Measurements from ENCODE around the gene LHX2. TPM values are rescaled to one million over a fixed set of nuclear protein-coding genes. Genes with fewer than 3 reads are reported as not detected.
A peak's percentile ranks its signal among the peaks of the same experiment; 100 is the strongest.

LHX2 gene
- total and polyA plus RNA-seq, 8 donors: 0.18 TPM; not detected in 7

- Histone ChIP-seq H3K27me3 (peaks cover 40 to 98% (median 95%) of the 10 kb centered on the region in 3 donors), H3K4me3 (peak overlapping the region in 2 of 4 donors; percentile 22 to 41), H3K27ac (no peak overlapping the region), H3K9me3 (no peaks in the 10 kb centered on the region), H3K4me1 (peaks cover 21 to 42% (median 30%) of the 10 kb centered on the region in 4 donors), H3K36me3 (no peaks in the 10 kb centered on the region)
- WGBS, 5 donors: 2 to 8% (median 3%) methylated on average over 8 to 35 of the region's 35 CpGs
- TF ChIP-seq EP300 (IDR thresholded peaks at IDR 0.05) (no peak), CTCF (IDR thresholded peaks at IDR 0.05) (no peak), POLR2A (IDR thresholded peaks at IDR 0.05) (no peak), POLR2AphosphoS5 (IDR thresholded peaks at IDR 0.05) (no peak)
- intact Hi-C loops (cut with DNase I; ENCODE audit: low total_unique reads): no loop called here
- no peak for DNase-seq
These were observed 11.3 kb upstream of the LHX2 start for GRCh38 chr9:124000161-124000783.

- Histone ChIP-seq H3K4me1 (peaks cover 21 to 42% (median 30%) of the 10 kb centered on the region in 4 donors), H3K27ac (no peak overlapping the region), H3K36me3 (no peaks in the 10 kb centered on the region), H3K27me3 (peaks cover 40 to 98% (median 95%) of the 10 kb centered on the region in 3 donors), H3K4me3 (no peak overlapping the region), H3K9me3 (no peaks in the 10 kb centered on the region)
- TF ChIP-seq POLR2A (IDR thresholded peaks at IDR 0.05) (no peak), EP300 (IDR thresholded peaks at IDR 0.05) (no peak), CTCF (IDR thresholded peaks at IDR 0.05) (no peak), POLR2AphosphoS5 (IDR thresholded peaks at IDR 0.05) (no peak)
- WGBS, 5 donors: 6 to 10% (median 8%) methylated on average over 15 of the region's 15 CpGs
- intact Hi-C loops (cut with DNase I; ENCODE audit: low total_unique reads): no loop called here
- DNase-seq: no peak
These were observed 10.6 kb upstream of the LHX2 start for GRCh38 chr9:124000784-124001457.

- intact Hi-C loops (cut with DNase I; ENCODE audit: low total_unique reads): no loop called here
- DNase-seq: no peak
- WGBS, 5 donors: 3 to 8% (median 5%) methylated on average over 6 of the region's 6 CpGs
- TF ChIP-seq POLR2A (IDR thresholded peaks at IDR 0.05) (no peak), CTCF (IDR thresholded peaks at IDR 0.05) (no peak), POLR2AphosphoS5 (IDR thresholded peaks at IDR 0.05) (no peak), EP300 (IDR thresholded peaks at IDR 0.05) (no peak)
- no peak overlapping the region for H3K4me3 ChIP-seq
- H3K27me3 ChIP-seq: peaks cover 40 to 98% (median 95%) of the 10 kb centered on the region in 3 donors
- H3K9me3 ChIP-seq: no peaks in the 10 kb centered on the region
- H3K27ac ChIP-seq: no peak overlapping the region
- no peaks in the 10 kb centered on the region for H3K36me3 ChIP-seq
- H3K4me1 ChIP-seq: peaks cover 21 to 40% (median 29%) of the 10 kb centered on the region in 4 donors
These were observed 10.1 kb upstream of the LHX2 start for GRCh38 chr9:124001458-124001799.

- H3K27ac ChIP-seq: no peak overlapping the region
- H3K9me3 ChIP-seq: no peaks in the 10 kb centered on the region
- 5 to 16% (median 8%) methylated on average over 5 of the region's 5 CpGs for WGBS, 5 donors
- DNase-seq: no peak
- no peak for TF ChIP-seq EP300 (IDR thresholded peaks at IDR 0.05)
- TF ChIP-seq POLR2A (IDR thresholded peaks at IDR 0.05): no peak
- H3K36me3 ChIP-seq: no peaks in the 10 kb centered on the region
- intact Hi-C loops (cut with DNase I; ENCODE audit: low total_unique reads): no loop called here
- peaks cover 40 to 98% (median 95%) of the 10 kb centered on the region in 3 donors for H3K27me3 ChIP-seq
- H3K4me1 ChIP-seq: peaks cover 18 to 39% (median 26%) of the 10 kb centered on the region in 4 donors
- no peak overlapping the region for H3K4me3 ChIP-seq
These were observed 9.6 kb upstream of the LHX2 start for GRCh38 chr9:124001866-124002525.
